ENCODE measurements around the gene CHN2.

The CHN2 gene

GRCh38 chr7:29352041-29352440 is 157.5 kb downstream of the CHN2 start:
- DNase-seq (ENCODE audit: low read depth), result peak; percentile 8
- H3K4me3 ChIP-seq (ENCODE audit: low read depth, low read length), result no peak overlapping the region

GRCh38 chr7:29353810-29354209 is 159.2 kb downstream of the CHN2 start:
- DNase-seq (ENCODE audit: low read depth), result no peak
- no peak for TF ChIP-seq CTCF (IDR thresholded peaks at IDR 0.05; ENCODE audit: insufficient read depth, low read depth, low read length, missing control alignments)
- H3K4me3 ChIP-seq (ENCODE audit: low read depth, low read length), result no peak overlapping the region

More at GRCh38 chr7:29352041-29352440, 157.5 kb downstream of the CHN2 start:
- TF ChIP-seq CTCF (IDR thresholded peaks at IDR 0.05; ENCODE audit: insufficient read depth, low read depth, low read length, missing control alignments), result no peak

GRCh38 chr7:29354340-29354739 is 159.8 kb downstream of the CHN2 start:
- H3K4me3 ChIP-seq (ENCODE audit: low read depth, low read length), result no peak overlapping the region
- no peak for TF ChIP-seq CTCF (IDR thresholded peaks at IDR 0.05; ENCODE audit: insufficient read depth, low read depth, low read length, missing control alignments)
- DNase-seq (ENCODE audit: low read depth), result no peak

GRCh38 chr7:29355388-29355787 is 160.8 kb downstream of the CHN2 start:
- DNase-seq (ENCODE audit: low read depth), result no peak
- H3K4me3 ChIP-seq (ENCODE audit: low read depth, low read length), result no peak overlapping the region
- no peak for TF ChIP-seq CTCF (IDR thresholded peaks at IDR 0.05; ENCODE audit: insufficient read depth, low read depth, low read length, missing control alignments)

- no peak for TF ChIP-seq CTCF (IDR thresholded peaks at IDR 0.05; ENCODE audit: insufficient read depth, low read depth, low read length, missing control alignments)
- no peak for DNase-seq (ENCODE audit: low read depth)
- no peak overlapping the region for H3K4me3 ChIP-seq (ENCODE audit: low read depth, low read length)
These were observed 162.1 kb downstream of the CHN2 start for GRCh38 chr7:29356631-29357030.

- no peak overlapping the region for H3K4me3 ChIP-seq (ENCODE audit: low read depth, low read length)
- TF ChIP-seq CTCF (IDR thresholded peaks at IDR 0.05; ENCODE audit: insufficient read depth, low read depth, low read length, missing control alignments), result no peak
- DNase-seq (ENCODE audit: low read depth), result no peak
These were observed 165.0 kb downstream of the CHN2 start for GRCh38 chr7:29359482-29360093.

All from GM12865 (cell line).